Psoas muscle (tissue), 8 donors: Measurements from ENCODE around the gene PRPSAP1. TPM values are rescaled to one million over a fixed set of nuclear protein-coding genes. Genes with fewer than 3 reads are reported as not detected.

ENCODE experiments used
- ATAC-seq, 4 donors: fragments of 200-7000 bp; cut with Tn5 transposase; one replicate each; pipeline ENCODE4 v1.9.1; 2020; ENCODE audit warnings: moderate library complexity in 3 of 4, mild to moderate bottlenecking in 2 of 4
- DNase-seq, 2 donors: peaks; one replicate each; pipeline ENCODE4 v3.0.0-alpha.2; 2020
- H3K27ac ChIP-seq: fragments of 200-600 bp; one replicate; pipeline ENCODE4 v1.8.0; 2022
- H3K27me3 ChIP-seq, 3 donors: fragments of 200-600 bp in 1 of 3; one replicate each; pipeline versions ENCODE4 v1.6.1 to v1.8.0; 2013 to 2022; ENCODE audit warnings: low read length in 2 of 3, mild to moderate bottlenecking in 2 of 3, moderate library complexity in 1 of 3; ENCODE audit not compliant: insufficient read depth in 3 of 3
- H3K36me3 ChIP-seq, 2 donors: fragments of 200-600 bp in 1 of 2; one replicate each; pipeline versions ENCODE4 v1.6.1 to v1.8.0; 2013 to 2022; ENCODE audit warnings: low read depth in 1 of 2, mild to moderate bottlenecking in 1 of 2, moderate library complexity in 1 of 2; ENCODE audit not compliant: insufficient read depth in 1 of 2
- H3K4me1 ChIP-seq: fragments of 200-600 bp; one replicate; pipeline ENCODE4 v1.8.0; 2022
- H3K4me3 ChIP-seq: fragments of 200-600 bp; one replicate; pipeline ENCODE4 v1.8.0; 2022; ENCODE audit warnings: mild to moderate bottlenecking
- H3K9me3 ChIP-seq: fragments of 200-600 bp; one replicate; pipeline ENCODE4 v1.8.0; 2022
- WGBS, 3 donors: extraction: QIAGEN DNeasy Blood & Tissue Kit; methylation state at CpG; one replicate each; pipeline versions ENCODE4 v1.1.6 to v1.1.7; 2013; 5-methylcytosine and 5-hydroxymethylcytosine counted together
- intact Hi-C, 2 donors: fragments of 100-400 bp; cut with DNase I; formaldehyde crosslinking; loops; one replicate each; pipeline versions ENCODE4 v1.11.0 to v1.14.2; 2022
- polyA plus RNA-seq, 3 donors: library from polyadenylated mRNA; stranded (reverse); fragments of 200-250 nt; gene quantifications; one replicate each; pipeline ENCODE4 v1.2.3, GENCODE V29; 2013
- total RNA-seq, 4 donors: library from RNA; stranded (reverse); fragmentation: NEBNext Ultra II Directional in 2 of 4; extraction: Animal tissue kit (Norgen Biotek cat#: 25700) in 2 of 4; gene quantifications; one replicate each; pipeline versions ENCODE4 v1.2.1 to v1.2.4, GENCODE V29; 2021 to 2023
- TF ChIP-seq, protein P1 (sequence below): fragments of 200-600 bp; IDR thresholded peaks from one replicate; pipeline ENCODE4 v1.8.0; 2022; ENCODE audit warnings: antibody characterized with exemption
- donor health status: healthy with polysubstance abuse.
- donor health status: DM: no; HTN: no; CAD: no; lungs with moderate emphysema.
- donor health status: Bipolar disorder and iron deficiency.
- donor health status: healthy.
- donor health status: DM: yes; HTN: yes; CAD: no.
- donor health status: DM: no; HTN: no; CAD: no.
- donor health status: DM: no; HTN: no; CAD: no.
- donor health status: DM: yes; HTN: yes; CAD: no.

Gene PRPSAP1
- total and polyA plus RNA-seq, 7 donors: 9.5 to 24.7 (median 17.8) TPM

DNA sequence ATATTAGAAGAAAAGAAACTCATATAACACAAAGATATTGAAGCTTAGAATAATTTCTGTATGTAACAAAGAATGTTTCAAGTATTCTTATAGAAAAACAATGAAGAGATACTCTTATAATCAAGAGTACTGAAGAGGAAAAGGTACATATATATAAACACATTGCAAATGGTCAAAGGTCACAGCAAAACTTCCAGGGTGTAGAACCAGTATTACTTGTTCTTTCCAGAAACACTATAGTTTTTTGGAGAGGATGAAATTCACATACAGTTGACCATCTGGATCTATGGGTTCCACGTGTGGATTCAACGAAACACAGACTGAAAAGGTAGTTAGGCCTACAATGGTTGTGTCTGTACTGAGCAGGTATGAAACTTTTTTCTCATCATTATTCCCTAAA, 22.6 kb downstream of the PRPSAP1 start:
- Histone ChIP-seq H3K9me3 (no peaks in the 10 kb centered on the region), H3K4me1 (peaks cover 12% of the 10 kb centered on the region), H3K36me3 (peaks cover 2 to 45% of the 10 kb centered on the region in 2 donors), H3K27ac (no peak overlapping the region), H3K4me3 (no peak overlapping the region), H3K27me3 (no peaks in the 10 kb centered on the region)
- intact Hi-C loops: no loop called here
- 92 to 96% (median 94%) methylated on average over 2 of the region's 2 CpGs for WGBS, 3 donors
- TF ChIP-seq, protein P1, sequence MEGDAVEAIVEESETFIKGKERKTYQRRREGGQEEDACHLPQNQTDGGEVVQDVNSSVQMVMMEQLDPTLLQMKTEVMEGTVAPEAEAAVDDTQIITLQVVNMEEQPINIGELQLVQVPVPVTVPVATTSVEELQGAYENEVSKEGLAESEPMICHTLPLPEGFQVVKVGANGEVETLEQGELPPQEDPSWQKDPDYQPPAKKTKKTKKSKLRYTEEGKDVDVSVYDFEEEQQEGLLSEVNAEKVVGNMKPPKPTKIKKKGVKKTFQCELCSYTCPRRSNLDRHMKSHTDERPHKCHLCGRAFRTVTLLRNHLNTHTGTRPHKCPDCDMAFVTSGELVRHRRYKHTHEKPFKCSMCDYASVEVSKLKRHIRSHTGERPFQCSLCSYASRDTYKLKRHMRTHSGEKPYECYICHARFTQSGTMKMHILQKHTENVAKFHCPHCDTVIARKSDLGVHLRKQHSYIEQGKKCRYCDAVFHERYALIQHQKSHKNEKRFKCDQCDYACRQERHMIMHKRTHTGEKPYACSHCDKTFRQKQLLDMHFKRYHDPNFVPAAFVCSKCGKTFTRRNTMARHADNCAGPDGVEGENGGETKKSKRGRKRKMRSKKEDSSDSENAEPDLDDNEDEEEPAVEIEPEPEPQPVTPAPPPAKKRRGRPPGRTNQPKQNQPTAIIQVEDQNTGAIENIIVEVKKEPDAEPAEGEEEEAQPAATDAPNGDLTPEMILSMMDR: no peak
- DNase-seq (no peak), ATAC-seq (no peak)

DNA sequence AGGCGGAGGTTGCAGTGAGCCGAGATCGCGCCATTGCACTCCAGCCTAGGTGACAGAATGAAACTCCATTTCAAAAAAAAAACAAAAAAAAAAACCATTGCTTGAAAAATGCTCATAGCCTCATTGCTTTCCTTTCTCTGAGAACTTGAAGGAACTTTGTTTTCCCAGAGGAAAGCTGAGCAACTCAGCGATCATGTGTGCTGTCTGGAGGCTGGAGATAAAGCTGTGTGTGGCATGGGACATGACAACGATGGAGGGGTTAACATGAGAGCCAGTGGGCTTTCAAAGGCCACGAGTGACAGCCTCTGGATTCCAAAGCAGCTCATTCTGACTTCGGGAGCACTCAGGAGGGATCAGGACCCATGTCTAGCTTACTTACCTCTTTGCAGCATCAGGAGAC, 24.1 kb downstream of the PRPSAP1 start:
- Histone ChIP-seq H3K27ac (no peak overlapping the region), H3K36me3 (peaks cover 2 to 47% of the 10 kb centered on the region in 2 donors), H3K9me3 (no peaks in the 10 kb centered on the region), H3K4me3 (no peak overlapping the region), H3K4me1 (peaks cover 12% of the 10 kb centered on the region), H3K27me3 (no peaks in the 10 kb centered on the region)
- 83 to 91% (median 90%) methylated on average over 8 of the region's 8 CpGs for WGBS, 3 donors
- ATAC-seq (no peak), DNase-seq (no peak)
- intact Hi-C loops: no loop called here
- TF ChIP-seq, protein P1: no peak

DNA sequence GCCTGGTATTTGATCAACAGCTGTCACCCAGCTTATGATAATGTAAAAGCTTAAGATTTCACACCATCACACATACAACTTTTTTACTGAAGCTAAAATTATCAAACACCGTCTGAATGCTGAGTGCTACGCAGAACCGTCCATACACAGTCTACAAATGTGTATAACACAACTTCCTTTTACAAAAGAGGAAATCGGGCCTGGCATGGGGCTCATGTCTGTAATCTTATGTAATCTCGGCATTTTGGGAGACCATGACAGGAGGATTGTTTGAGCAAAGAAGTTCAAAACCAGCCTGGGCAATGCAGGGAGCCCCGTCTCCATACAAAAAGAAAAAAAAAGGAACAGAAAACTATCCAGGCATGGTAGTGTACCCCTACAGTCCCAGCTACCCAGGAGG, 26.0 kb downstream of the PRPSAP1 start:
- Histone ChIP-seq H3K27me3 (no peaks in the 10 kb centered on the region), H3K9me3 (no peaks in the 10 kb centered on the region), H3K36me3 (peaks cover 3 to 66% of the 10 kb centered on the region in 2 donors), H3K4me3 (no peak overlapping the region), H3K4me1 (peaks cover 12% of the 10 kb centered on the region), H3K27ac (no peak overlapping the region)
- WGBS, 3 donors: 77 to 85% (median 82%) methylated on average over 6 of the region's 6 CpGs
- DNase-seq (no peak), ATAC-seq (no peak)
- intact Hi-C loops: no loop called here
- TF ChIP-seq, protein P1: no peak

DNA sequence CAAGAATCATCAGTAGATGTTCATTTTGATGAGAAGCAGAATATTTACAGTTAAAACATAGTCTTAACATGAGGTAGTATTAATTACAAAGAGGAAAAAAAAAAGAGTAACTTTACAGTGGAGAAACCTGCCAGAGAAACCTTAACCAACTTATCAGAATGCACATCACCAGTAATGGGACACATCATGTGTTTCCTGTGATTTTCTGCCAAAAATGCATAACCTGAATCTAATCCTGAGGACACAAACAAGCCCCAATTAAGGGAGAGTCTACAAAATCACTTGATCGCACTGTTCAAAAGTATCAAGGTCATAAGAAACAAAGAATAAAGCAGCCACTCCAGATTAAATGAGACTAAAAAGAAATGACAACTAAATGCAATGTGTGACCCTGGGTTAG, 27.4 kb downstream of the PRPSAP1 start:
- Histone ChIP-seq H3K27me3 (no peaks in the 10 kb centered on the region), H3K9me3 (no peaks in the 10 kb centered on the region), H3K4me3 (no peak overlapping the region), H3K27ac (no peak overlapping the region), H3K36me3 (peaks cover 5 to 73% of the 10 kb centered on the region in 2 donors), H3K4me1 (peaks cover 7% of the 10 kb centered on the region)
- DNase-seq (no peak), ATAC-seq (no peak)
- 72 to 83% (median 76%) methylated on average over 1 of the region's 1 CpG for WGBS, 3 donors
- intact Hi-C loops: no loop called here
- TF ChIP-seq, protein P1: no peak

DNA sequence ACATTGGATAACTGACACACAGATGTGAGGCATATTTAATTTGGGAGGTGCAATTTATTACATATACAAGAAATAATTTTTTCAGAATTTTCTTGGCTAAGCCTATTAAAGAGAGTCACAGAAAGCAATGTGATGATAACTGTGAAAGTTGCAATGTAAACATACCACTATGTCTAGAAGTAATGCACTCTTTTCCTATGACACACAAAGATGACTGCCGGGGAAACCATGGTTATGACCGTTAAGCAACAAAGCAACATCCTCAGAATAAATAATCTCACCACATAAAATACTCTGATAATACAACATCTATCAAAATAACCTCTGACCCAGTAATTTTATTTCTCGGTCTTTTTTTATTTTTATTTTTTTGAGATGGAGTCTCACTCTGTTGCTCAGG, 35.1 kb downstream of the PRPSAP1 start:
- TF ChIP-seq, protein P1: no peak
- intact Hi-C loops: loop anchor here in 1 of 2 donors (10.0 kb wide), 1 partner anchor 46 kb away; no protein-coding TSS in a partner anchor
- Histone ChIP-seq H3K27me3 (no peaks in the 10 kb centered on the region), H3K27ac (no peak overlapping the region), H3K36me3 (peaks cover 7 to 63% of the 10 kb centered on the region in 2 donors), H3K4me1 (no peaks in the 10 kb centered on the region), H3K4me3 (no peak overlapping the region), H3K9me3 (no peaks in the 10 kb centered on the region)
- WGBS, 3 donors: 91 to 93% (median 91%) methylated on average over 3 of the region's 3 CpGs
- DNase-seq (no peak), ATAC-seq (no peak)
